Colonic mucosa (tissue), 4 donors: Measurements from ENCODE around the gene MAN1A1. TPM values are rescaled to one million over a fixed set of nuclear protein-coding genes. Genes with fewer than 3 reads are reported as not detected.

Experiments
- DNase-seq: peaks from one replicate; pipeline ENCODE4 v3.0.0-alpha.2; 2020
- H3K27ac ChIP-seq: fragments of 200-600 bp; one replicate; pipeline ENCODE4 v1.8.0; 2021
- H3K27me3 ChIP-seq: fragments of 200-600 bp; one replicate; pipeline ENCODE4 v1.8.0; 2021
- H3K36me3 ChIP-seq: fragments of 200-600 bp; one replicate; pipeline ENCODE4 v1.8.0; 2021
- H3K4me1 ChIP-seq: fragments of 200-600 bp; one replicate; pipeline ENCODE4 v1.8.0; 2021; ENCODE audit warnings: mild to moderate bottlenecking
- H3K4me3 ChIP-seq: fragments of 200-600 bp; one replicate; pipeline ENCODE4 v1.8.0; 2021
- H3K9ac ChIP-seq, 2 donors: one replicate each; pipeline ENCODE4 v1.7.0; 2013; ENCODE audit warnings: control low read depth in 2 of 2, low read depth in 2 of 2, low read length in 2 of 2
- H3K9me3 ChIP-seq: fragments of 200-600 bp; one replicate; pipeline ENCODE4 v1.8.0; 2021
- intact Hi-C: fragments of 100-400 bp; cut with DNase I; formaldehyde crosslinking; loops from one replicate; pipeline ENCODE4 v1.14.1; 2022
- total RNA-seq, 2 donors: library from RNA; stranded (reverse); fragmentation: NEBNext Ultra II Directional in 1 of 2; extraction: Animal tissue kit (Norgen Biotek cat#: 25700) in 1 of 2; gene quantifications; one replicate each; pipeline ENCODE4 v1.2.1, GENCODE V29; 2021
- TF ChIP-seq, protein P1 (sequence below): fragments of 200-600 bp; IDR thresholded peaks from one replicate; pipeline ENCODE4 v1.8.0; 2022; ENCODE audit warnings: antibody characterized with exemption, mild to moderate bottlenecking
- donor health status: healthy.
- donor health status: DM: no; HTN: no; CAD: no.
- donor health status: DM: no; HTN: no; CAD: no.

The MAN1A1 gene
- total RNA-seq, 2 donors from 2014 or later, result 43.5 to 77.1 TPM

DNA sequence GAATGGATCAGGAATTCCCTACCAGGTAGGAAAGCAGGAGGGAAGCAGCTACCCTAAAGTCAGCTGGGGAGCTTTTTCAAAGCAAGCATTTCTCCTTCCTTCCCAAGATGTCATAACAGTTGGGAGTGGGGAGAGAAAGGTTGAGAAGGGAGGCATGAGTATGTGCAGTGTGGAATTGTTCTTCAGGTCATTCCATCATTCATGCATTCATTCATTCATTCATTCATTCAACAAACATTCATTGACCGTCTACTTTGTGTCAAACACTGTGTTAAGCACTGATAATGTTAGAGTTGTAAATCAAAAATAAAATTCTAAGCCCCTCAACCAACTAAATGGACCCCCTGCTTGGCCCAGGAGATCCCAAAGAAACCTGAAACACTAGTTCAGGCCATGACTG lies 221.9 kb downstream of the MAN1A1 start:
- Histone ChIP-seq H3K27ac (no peak overlapping the region), H3K27me3 (no peaks in the 10 kb centered on the region), H3K9me3 (no peaks in the 10 kb centered on the region), H3K9ac (no peak overlapping the region), H3K4me3 (no peak overlapping the region), H3K4me1 (peaks cover 7% of the 10 kb centered on the region), H3K36me3 (no peaks in the 10 kb centered on the region)
- TF ChIP-seq, protein P1, sequence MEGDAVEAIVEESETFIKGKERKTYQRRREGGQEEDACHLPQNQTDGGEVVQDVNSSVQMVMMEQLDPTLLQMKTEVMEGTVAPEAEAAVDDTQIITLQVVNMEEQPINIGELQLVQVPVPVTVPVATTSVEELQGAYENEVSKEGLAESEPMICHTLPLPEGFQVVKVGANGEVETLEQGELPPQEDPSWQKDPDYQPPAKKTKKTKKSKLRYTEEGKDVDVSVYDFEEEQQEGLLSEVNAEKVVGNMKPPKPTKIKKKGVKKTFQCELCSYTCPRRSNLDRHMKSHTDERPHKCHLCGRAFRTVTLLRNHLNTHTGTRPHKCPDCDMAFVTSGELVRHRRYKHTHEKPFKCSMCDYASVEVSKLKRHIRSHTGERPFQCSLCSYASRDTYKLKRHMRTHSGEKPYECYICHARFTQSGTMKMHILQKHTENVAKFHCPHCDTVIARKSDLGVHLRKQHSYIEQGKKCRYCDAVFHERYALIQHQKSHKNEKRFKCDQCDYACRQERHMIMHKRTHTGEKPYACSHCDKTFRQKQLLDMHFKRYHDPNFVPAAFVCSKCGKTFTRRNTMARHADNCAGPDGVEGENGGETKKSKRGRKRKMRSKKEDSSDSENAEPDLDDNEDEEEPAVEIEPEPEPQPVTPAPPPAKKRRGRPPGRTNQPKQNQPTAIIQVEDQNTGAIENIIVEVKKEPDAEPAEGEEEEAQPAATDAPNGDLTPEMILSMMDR, result no peak
- DNase-seq, result no peak
- intact Hi-C loops, result no loop called here
